Thoracic aorta (tissue), 2 donors: ENCODE results near the gene TAF1. TPM values are rescaled to one million over a fixed set of nuclear protein-coding genes. Genes with fewer than 3 reads are reported as not detected.
"Not testable (repeated sequence)": the region's sequence is repeated elsewhere in the genome, so short reads cannot be mapped to it uniquely, and the experiment has no call there.

ENCODE experiments used
- ATAC-seq: fragments of 150-250 bp; one replicate; pipeline ENCODE4 v1.8.0; 2017; ENCODE audit warnings: low read depth; ENCODE audit not compliant: insufficient number of reproducible peaks, low FRiP score
- DNase-seq: peaks from one replicate; pipeline ENCODE4 v3.0.0-alpha.2; 2020; ENCODE audit warnings: low spot score
- H3K27ac ChIP-seq, 2 donors: fragments of 200-600 bp; sonication (generic); 1 replicate in 1 of 2; 2 replicates in 1 of 2; pipeline ENCODE4 v1.5.1; 2016; ENCODE audit warnings: mild to moderate bottlenecking in 2 of 2, moderate library complexity in 2 of 2
- H3K27me3 ChIP-seq: fragments of 200-600 bp; sonication (generic); replicated peaks from 2 replicates; pipeline ENCODE4 v1.6.0; 2016; ENCODE audit warnings: mild to moderate bottlenecking; ENCODE audit not compliant: insufficient read depth
- H3K36me3 ChIP-seq: fragments of 200-600 bp; sonication (generic); one replicate; pipeline ENCODE4 v1.5.1; 2016
- H3K4me1 ChIP-seq, 2 donors: fragments of 200-600 bp; sonication (generic); 1 replicate in 1 of 2; 2 replicates in 1 of 2; pipeline versions ENCODE4 v1.5.1 to v1.6.0; 2016; ENCODE audit warnings: low read depth in 2 of 2, mild to moderate bottlenecking in 1 of 2; ENCODE audit not compliant: control insufficient read depth in 1 of 2
- H3K4me3 ChIP-seq: fragments of 200-600 bp; sonication (generic); 2 replicates; pipeline ENCODE4 v1.5.1; 2016; ENCODE audit warnings: mild to moderate bottlenecking
- H3K9me3 ChIP-seq: fragments of 200-600 bp; sonication (generic); 2 replicates; pipeline ENCODE4 v1.5.1; 2016
- total RNA-seq, 2 donors: library from RNA; depleted of rRNA; stranded (reverse); fragments of >200 nt; gene quantifications; one replicate each; pipeline versions ENCODE4 v1.1.0 to v1.2.3, GENCODE V29; 2016
- TF ChIP-seq, protein P1 (sequence below): fragments of 200-600 bp; sonication (generic); IDR thresholded peaks from one replicate; pipeline ENCODE4 v1.5.1; 2019; ENCODE audit warnings: antibody characterized with exemption

TAF1 gene
- total RNA-seq, 2 donors from 2014 or later, result 38.0 to 81.0 TPM

DNA sequence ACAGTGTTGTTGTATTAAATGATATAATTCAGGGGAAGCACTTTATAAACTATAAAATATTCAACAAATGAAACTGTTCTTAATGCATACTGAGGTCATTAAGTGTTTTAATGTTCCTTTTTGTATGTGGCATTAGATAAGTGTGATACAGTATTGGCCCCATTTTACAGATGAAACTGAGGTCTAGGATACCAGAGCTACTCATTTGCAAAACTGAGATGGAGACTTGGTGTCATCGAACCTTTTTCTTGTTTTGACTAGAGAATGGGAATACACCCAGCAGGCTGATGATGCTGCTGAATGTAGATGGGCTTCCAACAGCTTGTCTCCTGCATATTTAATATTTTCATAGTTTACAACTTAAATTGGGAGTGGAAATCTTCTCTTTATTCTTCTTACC is 34.6 kb downstream of the TAF1 start:
- H3K27me3 ChIP-seq, result no peaks in the 10 kb centered on the region
- H3K4me1 ChIP-seq, result no peaks in the 10 kb centered on the region
- H3K36me3 ChIP-seq, result peaks cover 16% of the 10 kb centered on the region
- H3K9me3 ChIP-seq, result no peaks in the 10 kb centered on the region
- TF ChIP-seq, protein P1, sequence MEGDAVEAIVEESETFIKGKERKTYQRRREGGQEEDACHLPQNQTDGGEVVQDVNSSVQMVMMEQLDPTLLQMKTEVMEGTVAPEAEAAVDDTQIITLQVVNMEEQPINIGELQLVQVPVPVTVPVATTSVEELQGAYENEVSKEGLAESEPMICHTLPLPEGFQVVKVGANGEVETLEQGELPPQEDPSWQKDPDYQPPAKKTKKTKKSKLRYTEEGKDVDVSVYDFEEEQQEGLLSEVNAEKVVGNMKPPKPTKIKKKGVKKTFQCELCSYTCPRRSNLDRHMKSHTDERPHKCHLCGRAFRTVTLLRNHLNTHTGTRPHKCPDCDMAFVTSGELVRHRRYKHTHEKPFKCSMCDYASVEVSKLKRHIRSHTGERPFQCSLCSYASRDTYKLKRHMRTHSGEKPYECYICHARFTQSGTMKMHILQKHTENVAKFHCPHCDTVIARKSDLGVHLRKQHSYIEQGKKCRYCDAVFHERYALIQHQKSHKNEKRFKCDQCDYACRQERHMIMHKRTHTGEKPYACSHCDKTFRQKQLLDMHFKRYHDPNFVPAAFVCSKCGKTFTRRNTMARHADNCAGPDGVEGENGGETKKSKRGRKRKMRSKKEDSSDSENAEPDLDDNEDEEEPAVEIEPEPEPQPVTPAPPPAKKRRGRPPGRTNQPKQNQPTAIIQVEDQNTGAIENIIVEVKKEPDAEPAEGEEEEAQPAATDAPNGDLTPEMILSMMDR, result no peak
- ATAC-seq (no peak), DNase-seq (no peak)
- H3K4me3 ChIP-seq, result no peak overlapping the region
- no peak overlapping the region for H3K27ac ChIP-seq

DNA sequence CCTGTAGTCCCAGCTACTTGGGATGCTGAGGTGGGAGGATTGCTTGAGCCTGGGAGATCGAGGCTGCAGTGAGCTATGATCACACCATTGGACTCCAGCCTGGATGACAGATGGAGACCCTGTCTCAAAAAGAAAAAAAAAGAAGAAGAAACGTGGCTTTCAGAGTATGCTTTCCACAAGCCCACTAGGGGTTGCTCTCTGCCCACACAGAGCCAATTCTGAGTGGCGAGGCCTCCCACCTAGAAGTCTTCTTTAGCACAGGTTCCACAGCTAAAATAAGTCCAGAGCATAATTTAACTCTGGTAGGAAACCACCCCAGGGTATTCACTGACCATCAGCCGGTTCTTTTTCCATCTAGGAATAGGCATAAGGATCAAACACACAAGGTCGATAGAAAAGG is 50.1 kb downstream of the TAF1 start:
- H3K27ac ChIP-seq, DNase-seq, H3K9me3 ChIP-seq, H3K4me3 ChIP-seq, H3K27me3 ChIP-seq, H3K36me3 ChIP-seq, H3K4me1 ChIP-seq, ATAC-seq: not testable (repeated sequence)

DNA sequence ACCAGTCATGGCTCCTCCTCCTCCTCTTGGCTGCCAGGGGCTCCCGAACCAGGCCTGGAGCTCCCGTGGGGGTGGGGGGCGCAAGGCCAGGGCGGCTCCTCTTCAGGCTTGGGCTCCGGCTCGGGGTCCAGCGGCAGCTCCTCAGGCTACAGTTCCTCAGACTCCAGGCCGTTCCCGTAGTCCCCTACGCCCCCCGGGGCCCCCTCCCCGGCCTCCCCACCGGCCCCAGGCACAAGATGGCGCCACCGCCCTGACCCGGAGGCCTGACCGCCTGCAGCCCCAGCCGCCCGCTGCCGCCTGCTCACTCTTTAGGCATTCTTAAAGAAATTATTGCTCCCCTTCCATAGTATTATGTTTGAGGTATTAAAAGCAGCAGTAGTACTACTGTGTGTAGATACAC is 54.5 kb downstream of the TAF1 start:
- ATAC-seq, result no peak

DNA sequence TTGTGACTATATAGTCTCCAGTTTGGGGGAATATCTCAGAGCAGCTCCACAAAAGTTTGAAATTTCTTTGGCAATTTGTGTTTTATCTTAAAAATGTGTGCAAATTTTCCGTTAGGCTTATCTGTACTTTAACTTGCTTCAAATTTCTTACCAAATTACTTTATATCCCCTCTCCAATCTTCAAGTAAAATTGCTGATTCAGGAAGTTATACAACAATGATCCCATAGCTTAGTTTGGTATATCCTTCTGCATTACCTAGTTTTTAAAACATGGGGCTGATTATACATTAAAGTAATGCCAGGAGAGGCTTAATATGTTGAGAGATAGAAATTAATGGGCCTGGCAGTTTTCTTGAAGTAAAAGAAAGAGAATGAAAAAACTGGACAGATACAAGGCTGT is 66.6 kb downstream of the TAF1 start:
- H3K27me3 ChIP-seq, result no peaks in the 10 kb centered on the region
- no peak overlapping the region for H3K4me3 ChIP-seq
- ATAC-seq, result no peak
- DNase-seq, result no peak
- H3K36me3 ChIP-seq, result peaks cover 4% of the 10 kb centered on the region
- TF ChIP-seq, protein P1, result no peak
- H3K27ac ChIP-seq, result no peak overlapping the region
- H3K4me1 ChIP-seq, result no peaks in the 10 kb centered on the region
- no peaks in the 10 kb centered on the region for H3K9me3 ChIP-seq

More for the DNA sequence above, 54.5 kb downstream of the TAF1 start:
- no peaks in the 10 kb centered on the region for H3K27me3 ChIP-seq
- peaks cover 20% of the 10 kb centered on the region for H3K36me3 ChIP-seq
- H3K4me1 ChIP-seq, result no peaks in the 10 kb centered on the region
- no peaks in the 10 kb centered on the region for H3K9me3 ChIP-seq
- no peak for DNase-seq
- no peak overlapping the region for H3K27ac ChIP-seq
- no peak overlapping the region for H3K4me3 ChIP-seq
- TF ChIP-seq, protein P1, result no peak

DNA sequence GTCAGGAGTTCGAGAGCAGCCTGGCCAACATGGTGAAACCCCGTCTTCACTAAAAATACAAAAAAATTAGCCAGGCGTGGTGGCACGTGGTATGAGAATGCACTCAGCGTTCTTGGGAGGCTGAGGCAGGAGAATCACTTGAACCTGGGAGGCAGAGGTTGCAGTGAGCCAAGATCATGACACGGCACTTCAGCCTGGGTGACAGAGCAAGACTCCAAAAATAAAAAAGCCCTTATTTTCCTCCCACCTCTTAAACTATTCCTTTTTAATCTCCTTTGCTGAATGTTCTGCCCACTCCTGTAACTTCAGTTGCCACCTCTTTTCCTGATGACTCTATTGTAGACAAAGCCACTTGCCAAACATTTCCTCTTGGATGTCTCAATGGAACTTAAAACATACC is 72.6 kb downstream of the TAF1 start:
- DNase-seq (no peak), ATAC-seq (no peak)
- Histone ChIP-seq H3K9me3 (no peaks in the 10 kb centered on the region), H3K4me1 (no peaks in the 10 kb centered on the region), H3K4me3 (no peak overlapping the region), H3K27ac (no peak overlapping the region), H3K36me3 (no peaks in the 10 kb centered on the region), H3K27me3 (no peaks in the 10 kb centered on the region)
- TF ChIP-seq, protein P1, result no peak

DNA sequence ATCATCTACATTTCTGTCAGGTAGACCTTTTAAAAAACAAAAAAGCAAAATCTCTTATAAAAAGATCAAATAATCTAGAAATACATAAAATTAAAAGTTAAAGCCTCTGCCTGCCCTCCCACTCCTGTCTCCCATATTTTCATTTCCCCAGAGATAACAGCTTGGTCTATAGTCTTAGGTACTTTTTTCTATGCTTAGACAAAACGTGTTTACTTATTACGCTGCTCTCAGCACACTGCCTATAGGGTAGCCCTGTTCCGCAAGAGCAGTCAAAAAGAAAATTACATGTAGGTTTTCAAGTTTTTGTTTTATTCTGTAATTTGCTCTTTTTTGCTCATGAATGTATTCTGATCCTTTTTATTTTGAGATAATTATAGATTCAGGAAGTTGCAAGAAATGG is 73.3 kb downstream of the TAF1 start:
- Histone ChIP-seq H3K4me1 (no peaks in the 10 kb centered on the region), H3K4me3 (no peak overlapping the region), H3K36me3 (no peaks in the 10 kb centered on the region), H3K9me3 (no peaks in the 10 kb centered on the region), H3K27me3 (no peaks in the 10 kb centered on the region), H3K27ac (no peak overlapping the region)
- TF ChIP-seq, protein P1, result no peak
- DNase-seq (no peak), ATAC-seq (no peak)
